ENCODE data around the gene FSTL5.

DNA sequence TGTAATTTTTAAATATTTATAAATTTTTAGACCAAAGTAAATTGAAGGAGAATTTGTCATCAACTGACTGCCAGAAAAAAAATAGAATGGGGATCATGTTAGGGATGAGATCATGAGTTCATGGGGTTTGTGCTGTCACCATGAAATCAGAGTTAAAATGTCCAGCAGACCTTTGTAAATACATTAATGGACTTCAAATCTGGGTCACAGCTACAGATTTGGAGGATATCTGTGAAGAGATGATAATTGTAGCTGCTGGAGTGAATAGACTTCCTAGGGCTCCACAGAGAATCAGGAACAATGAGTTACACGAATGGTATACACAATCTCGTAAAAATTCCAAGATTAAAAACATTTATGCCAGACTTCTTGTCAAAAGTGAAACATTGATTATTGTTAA lies 6.6 kb downstream of the FSTL5 start:
- TF ChIP-seq, protein P1, sequence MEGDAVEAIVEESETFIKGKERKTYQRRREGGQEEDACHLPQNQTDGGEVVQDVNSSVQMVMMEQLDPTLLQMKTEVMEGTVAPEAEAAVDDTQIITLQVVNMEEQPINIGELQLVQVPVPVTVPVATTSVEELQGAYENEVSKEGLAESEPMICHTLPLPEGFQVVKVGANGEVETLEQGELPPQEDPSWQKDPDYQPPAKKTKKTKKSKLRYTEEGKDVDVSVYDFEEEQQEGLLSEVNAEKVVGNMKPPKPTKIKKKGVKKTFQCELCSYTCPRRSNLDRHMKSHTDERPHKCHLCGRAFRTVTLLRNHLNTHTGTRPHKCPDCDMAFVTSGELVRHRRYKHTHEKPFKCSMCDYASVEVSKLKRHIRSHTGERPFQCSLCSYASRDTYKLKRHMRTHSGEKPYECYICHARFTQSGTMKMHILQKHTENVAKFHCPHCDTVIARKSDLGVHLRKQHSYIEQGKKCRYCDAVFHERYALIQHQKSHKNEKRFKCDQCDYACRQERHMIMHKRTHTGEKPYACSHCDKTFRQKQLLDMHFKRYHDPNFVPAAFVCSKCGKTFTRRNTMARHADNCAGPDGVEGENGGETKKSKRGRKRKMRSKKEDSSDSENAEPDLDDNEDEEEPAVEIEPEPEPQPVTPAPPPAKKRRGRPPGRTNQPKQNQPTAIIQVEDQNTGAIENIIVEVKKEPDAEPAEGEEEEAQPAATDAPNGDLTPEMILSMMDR (IDR thresholded peaks at IDR 0.05; ENCODE audit: insufficient read depth, low read length, poor library complexity, severe bottlenecking), result no peak
- no peak for TF ChIP-seq EZH2phosphoT487 (conservative IDR thresholded peaks at IDR 0.05; ENCODE audit: low read length)

All from SU-DHL-6 (cell line).